NCI-H2029 treated with DMSO at 0.1 percent for 48 hours (cell line): ENCODE measurements around the gene PLXNA3.

Source experiments
- DNase-seq: peaks from one replicate; lab custom pipeline; 2025; lab: John Stamatoyannopoulos, UW

The PLXNA3 gene

GRCh38 chrX:154458116-154458953, at the start of gene PLXNA3:
TSS of gene PLXNA3 (plus strand) at chrX:154458281. CDS start at chrX:154460184, 1,903 bp downstream.
- DNase-seq, result no peak

GRCh38 chrX:154408659-154409221, 49.3 kb upstream of the PLXNA3 start:
- DNase-seq, result no peak

GRCh38 chrX:154409222-154409871, 48.7 kb upstream of the PLXNA3 start, which contains the start of gene DNASE1L1:
TSS of gene DNASE1L1 (minus strand) at chrX:154409254. CDS start at chrX:154405568, 3,686 bp downstream.
- DNase-seq, result no peak

GRCh38 chrX:154411981-154412340, 46.1 kb upstream of the PLXNA3 start:
- no peak for DNase-seq

- DNase-seq, result no peak
Observed at GRCh38 chrX:154412468-154412867, 45.6 kb upstream of the PLXNA3 start.

GRCh38 chrX:154413142-154413541, 44.9 kb upstream of the PLXNA3 start:
- no peak for DNase-seq

- peak; percentile 11 for DNase-seq
Observed at GRCh38 chrX:154417157-154417556, 40.9 kb upstream of the PLXNA3 start.

- DNase-seq, result no peak
Observed at GRCh38 chrX:154419189-154419588, 38.9 kb upstream of the PLXNA3 start.

- DNase-seq, result no peak
Observed at GRCh38 chrX:154419688-154420401, 38.2 kb upstream of the PLXNA3 start.

- DNase-seq, result no peak
Observed at GRCh38 chrX:154420402-154420756, 37.7 kb upstream of the PLXNA3 start.

GRCh38 chrX:154426916-154427770, 30.9 kb upstream of the PLXNA3 start:
- DNase-seq, result no peak

- DNase-seq, result peak; percentile 42
Observed at GRCh38 chrX:154428176-154429171, 29.6 kb upstream of the PLXNA3 start, which contains the start of gene ATP6AP1. TSS of gene ATP6AP1 (plus strand) at chrX:154428677. CDS start at chrX:154428693, 16 bp downstream.

- DNase-seq, result no peak
Observed at GRCh38 chrX:154429711-154430110, 28.4 kb upstream of the PLXNA3 start.

GRCh38 chrX:154430479-154430878, 27.6 kb upstream of the PLXNA3 start:
- DNase-seq, result no peak

- DNase-seq, result no peak
Observed at GRCh38 chrX:154430916-154431315, 27.2 kb upstream of the PLXNA3 start.

GRCh38 chrX:154431341-154431740, 26.7 kb upstream of the PLXNA3 start:
- DNase-seq, result no peak

GRCh38 chrX:154432210-154432609, 25.9 kb upstream of the PLXNA3 start:
- DNase-seq, result no peak

GRCh38 chrX:154433605-154434004, 24.5 kb upstream of the PLXNA3 start:
- no peak for DNase-seq

- no peak for DNase-seq
Observed at GRCh38 chrX:154434394-154435168, 23.5 kb upstream of the PLXNA3 start.
